ENCODE measurements around the gene ZNF862. TPM values are rescaled to one million over a fixed set of nuclear protein-coding genes. Genes with fewer than 3 reads are reported as not detected.

ZNF862 gene
- total RNA-seq, 6 donors from 2014 or later, result 7.1 to 31.4 (median 16.7) TPM

DNA sequence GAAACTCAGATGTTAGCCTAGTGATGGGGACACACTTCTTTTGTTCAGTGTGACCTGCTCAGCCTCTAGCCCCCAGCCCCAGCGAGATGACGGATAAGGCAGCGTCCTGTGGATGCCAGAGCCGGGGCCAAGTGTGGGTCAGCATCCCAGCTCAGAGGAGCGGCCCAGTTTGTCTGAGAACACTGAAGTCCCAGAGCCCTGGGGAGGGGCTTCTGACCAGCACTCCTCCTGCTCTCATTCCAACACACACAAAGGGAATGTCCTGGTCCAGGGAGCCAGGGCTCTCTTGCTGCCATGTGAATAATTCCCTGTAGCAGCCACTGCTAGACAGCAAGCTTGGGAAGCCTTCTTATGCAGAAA lies 31.1 kb downstream of the ZNF862 start:
- no peaks in the 10 kb centered on the region for H3K9me3 ChIP-seq
- DNase-seq (no peak), ATAC-seq (ENCODE audit: low FRiP score in 2 of 2) (no peak)
- H3K36me3 ChIP-seq, result peaks cover 0 to 10% (median 4%) of the 10 kb centered on the region in 4 donors
- WGBS, 2 donors, result 87 to 91% methylated on average over 5 of the region's 5 CpGs
- no peaks in the 10 kb centered on the region for H3K27me3 ChIP-seq
- no peak overlapping the region for H3K4me3 ChIP-seq
- peaks cover 19 to 41% (median 30%) of the 10 kb centered on the region in 4 donors for H3K4me1 ChIP-seq
- no peak overlapping the region for H3K27ac ChIP-seq
- no peak for TF ChIP-seq POLR2AphosphoS5 (IDR thresholded peaks at IDR 0.05)
- TF ChIP-seq EP300 (IDR thresholded peaks at IDR 0.05), result no peak
- no peak for TF ChIP-seq POLR2A (IDR thresholded peaks at IDR 0.05)
- TF ChIP-seq, protein P1, sequence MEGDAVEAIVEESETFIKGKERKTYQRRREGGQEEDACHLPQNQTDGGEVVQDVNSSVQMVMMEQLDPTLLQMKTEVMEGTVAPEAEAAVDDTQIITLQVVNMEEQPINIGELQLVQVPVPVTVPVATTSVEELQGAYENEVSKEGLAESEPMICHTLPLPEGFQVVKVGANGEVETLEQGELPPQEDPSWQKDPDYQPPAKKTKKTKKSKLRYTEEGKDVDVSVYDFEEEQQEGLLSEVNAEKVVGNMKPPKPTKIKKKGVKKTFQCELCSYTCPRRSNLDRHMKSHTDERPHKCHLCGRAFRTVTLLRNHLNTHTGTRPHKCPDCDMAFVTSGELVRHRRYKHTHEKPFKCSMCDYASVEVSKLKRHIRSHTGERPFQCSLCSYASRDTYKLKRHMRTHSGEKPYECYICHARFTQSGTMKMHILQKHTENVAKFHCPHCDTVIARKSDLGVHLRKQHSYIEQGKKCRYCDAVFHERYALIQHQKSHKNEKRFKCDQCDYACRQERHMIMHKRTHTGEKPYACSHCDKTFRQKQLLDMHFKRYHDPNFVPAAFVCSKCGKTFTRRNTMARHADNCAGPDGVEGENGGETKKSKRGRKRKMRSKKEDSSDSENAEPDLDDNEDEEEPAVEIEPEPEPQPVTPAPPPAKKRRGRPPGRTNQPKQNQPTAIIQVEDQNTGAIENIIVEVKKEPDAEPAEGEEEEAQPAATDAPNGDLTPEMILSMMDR (IDR thresholded peaks at IDR 0.05), result no peak

DNA sequence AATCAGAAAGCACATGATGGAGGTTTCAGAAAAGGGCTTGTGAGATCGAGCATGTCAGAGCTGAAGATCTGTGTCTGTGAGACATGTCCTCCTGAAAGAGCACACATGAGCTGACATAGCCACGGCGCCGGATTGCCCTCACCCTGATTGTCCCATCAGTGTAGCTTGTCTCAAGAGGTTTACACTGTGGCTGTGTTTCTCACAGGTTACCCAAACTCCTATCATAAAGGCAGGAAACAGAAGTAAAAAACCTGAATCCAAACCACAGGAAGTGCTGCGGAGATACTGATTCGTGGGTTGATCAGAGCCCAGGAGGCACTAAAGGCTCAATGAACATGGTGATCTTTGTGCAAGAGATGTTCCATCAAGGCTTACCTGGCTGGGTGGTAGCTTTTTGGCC lies 31.7 kb downstream of the ZNF862 start:
- Histone ChIP-seq H3K27me3 (no peaks in the 10 kb centered on the region), H3K27ac (no peak overlapping the region), H3K4me3 (no peak overlapping the region), H3K36me3 (peaks cover 0 to 4% (median under 1%) of the 10 kb centered on the region in 4 donors), H3K4me1 (peaks cover 22 to 43% (median 32%) of the 10 kb centered on the region in 4 donors), H3K9me3 (no peaks in the 10 kb centered on the region)
- 60 to 69% methylated on average over 6 of the region's 6 CpGs for WGBS, 2 donors
- no peak for DNase-seq
- no peak for TF ChIP-seq EP300 (IDR thresholded peaks at IDR 0.05)
- TF ChIP-seq, protein P1 (IDR thresholded peaks at IDR 0.05), result no peak
- no peak for TF ChIP-seq POLR2AphosphoS5 (IDR thresholded peaks at IDR 0.05)
- TF ChIP-seq POLR2A (IDR thresholded peaks at IDR 0.05), result no peak
- no peak for ATAC-seq (ENCODE audit: low FRiP score in 2 of 2)

DNA sequence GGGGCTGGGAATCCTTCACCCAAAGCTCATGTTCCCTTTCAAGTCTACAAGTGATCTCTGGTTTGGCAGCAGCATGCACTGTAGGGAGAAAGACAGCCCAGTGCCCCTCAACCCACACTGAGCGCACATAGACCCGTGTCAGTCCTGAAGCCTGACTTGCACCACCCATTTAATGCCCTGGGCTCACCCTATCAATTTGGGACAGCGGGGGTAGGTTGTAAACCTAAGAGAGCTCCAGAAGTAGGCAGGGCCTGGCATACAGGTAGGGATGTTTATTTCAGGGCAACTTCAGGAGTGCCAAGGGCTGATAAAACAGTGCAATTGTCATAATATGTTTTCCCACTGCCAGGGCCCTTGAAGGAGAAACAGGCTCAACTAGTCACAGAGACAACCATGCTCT lies 32.1 kb downstream of the ZNF862 start:
- ATAC-seq (ENCODE audit: low FRiP score in 2 of 2), result no peak
- 84 to 87% methylated on average over 3 of the region's 3 CpGs for WGBS, 2 donors
- H3K27me3 ChIP-seq, result no peaks in the 10 kb centered on the region
- no peaks in the 10 kb centered on the region for H3K9me3 ChIP-seq
- no peaks in the 10 kb centered on the region for H3K36me3 ChIP-seq
- TF ChIP-seq, protein P1 (IDR thresholded peaks at IDR 0.05), result no peak
- no peak for TF ChIP-seq POLR2AphosphoS5 (IDR thresholded peaks at IDR 0.05)
- no peak for TF ChIP-seq POLR2A (IDR thresholded peaks at IDR 0.05)
- TF ChIP-seq EP300 (IDR thresholded peaks at IDR 0.05), result no peak
- no peak overlapping the region for H3K27ac ChIP-seq
- peaks cover 22 to 39% (median 30%) of the 10 kb centered on the region in 4 donors for H3K4me1 ChIP-seq
- no peak overlapping the region for H3K4me3 ChIP-seq
- no peak for DNase-seq

DNA sequence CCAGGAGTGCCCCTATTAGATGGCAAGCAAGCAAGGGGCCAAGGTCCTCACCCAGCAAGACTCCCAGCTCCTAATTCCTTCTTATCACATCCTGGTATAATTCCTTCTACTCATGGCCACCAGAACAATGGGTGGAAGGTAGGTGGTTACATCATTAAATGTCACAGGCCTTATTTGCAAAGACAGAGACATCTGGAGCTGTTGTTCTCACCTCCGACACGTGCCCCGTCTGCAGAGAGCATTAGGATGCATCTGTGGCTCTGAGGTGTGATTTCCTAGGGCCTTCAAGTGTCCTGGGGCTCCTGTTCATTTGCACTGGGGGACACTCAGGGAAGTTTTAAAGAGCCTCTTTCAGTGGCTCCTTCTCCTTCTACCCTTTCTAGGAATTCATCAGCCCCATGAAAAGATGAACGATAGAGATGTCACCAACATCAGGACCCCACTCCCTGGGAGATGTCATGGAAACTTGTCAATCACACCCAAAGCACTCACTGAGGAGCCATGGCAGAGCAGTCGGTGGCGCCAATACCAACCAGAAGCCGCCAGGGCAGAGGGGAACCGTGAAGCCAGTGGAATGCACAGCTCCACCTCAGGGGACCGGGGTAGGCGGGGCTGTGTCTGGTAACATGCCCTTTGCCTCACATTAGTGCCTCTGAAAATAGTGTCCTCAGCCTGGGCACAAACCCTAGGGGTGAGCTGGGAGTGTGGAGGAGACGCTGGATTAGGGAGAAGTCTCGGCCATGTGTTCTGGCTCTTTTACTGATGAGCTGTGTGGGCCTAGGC lies 32.7 kb downstream of the ZNF862 start:
- Histone ChIP-seq H3K4me1 (peaks cover 18 to 33% (median 25%) of the 10 kb centered on the region in 4 donors), H3K36me3 (no peaks in the 10 kb centered on the region), H3K27me3 (no peaks in the 10 kb centered on the region), H3K27ac (no peak overlapping the region), H3K9me3 (no peaks in the 10 kb centered on the region), H3K4me3 (no peak overlapping the region)
- 89 to 94% methylated on average over 12 of the region's 12 CpGs for WGBS, 2 donors
- DNase-seq, result no peak
- TF ChIP-seq POLR2AphosphoS5 (IDR thresholded peaks at IDR 0.05) (no peak), EP300 (IDR thresholded peaks at IDR 0.05) (no peak), POLR2A (IDR thresholded peaks at IDR 0.05) (no peak)
- TF ChIP-seq, protein P1 (IDR thresholded peaks at IDR 0.05), result no peak
- no peak for ATAC-seq (ENCODE audit: low FRiP score in 2 of 2)

DNA sequence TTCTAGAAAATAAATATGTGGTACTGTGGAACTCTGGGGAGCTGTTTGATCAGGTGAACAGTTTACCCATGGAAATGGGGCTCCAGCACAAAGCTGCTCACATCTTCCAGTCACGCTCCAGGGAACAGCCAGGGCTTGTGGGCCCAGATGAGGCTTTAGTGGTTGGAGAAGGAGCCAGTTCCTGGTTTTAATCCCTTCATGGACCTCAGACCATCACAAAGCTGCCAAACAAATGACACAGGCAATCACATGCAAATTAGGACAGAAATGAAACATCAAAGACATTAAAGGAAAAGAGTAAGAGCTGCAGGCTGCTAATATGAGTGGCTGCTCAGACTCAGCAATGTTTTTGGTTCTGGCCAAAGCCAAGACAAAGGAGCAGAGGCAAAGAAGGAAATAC lies 33.4 kb downstream of the ZNF862 start:
- TF ChIP-seq POLR2A (IDR thresholded peaks at IDR 0.05) (no peak), EP300 (IDR thresholded peaks at IDR 0.05) (no peak), POLR2AphosphoS5 (IDR thresholded peaks at IDR 0.05) (no peak)
- TF ChIP-seq, protein P1 (IDR thresholded peaks at IDR 0.05), result no peak
- Histone ChIP-seq H3K9me3 (no peaks in the 10 kb centered on the region), H3K4me3 (no peak overlapping the region), H3K4me1 (peaks cover 15 to 26% (median 20%) of the 10 kb centered on the region in 4 donors), H3K36me3 (peaks cover 0 to 5% (median 0%) of the 10 kb centered on the region in 4 donors), H3K27me3 (no peaks in the 10 kb centered on the region), H3K27ac (no peak overlapping the region)
- DNase-seq, result no peak
- no peak for ATAC-seq (ENCODE audit: low FRiP score in 2 of 2)
- WGBS, 2 donors, result 90 to 96% methylated on average over 1 of the region's 1 CpG
